ENCODE data around the gene MEIKIN.

DNA sequence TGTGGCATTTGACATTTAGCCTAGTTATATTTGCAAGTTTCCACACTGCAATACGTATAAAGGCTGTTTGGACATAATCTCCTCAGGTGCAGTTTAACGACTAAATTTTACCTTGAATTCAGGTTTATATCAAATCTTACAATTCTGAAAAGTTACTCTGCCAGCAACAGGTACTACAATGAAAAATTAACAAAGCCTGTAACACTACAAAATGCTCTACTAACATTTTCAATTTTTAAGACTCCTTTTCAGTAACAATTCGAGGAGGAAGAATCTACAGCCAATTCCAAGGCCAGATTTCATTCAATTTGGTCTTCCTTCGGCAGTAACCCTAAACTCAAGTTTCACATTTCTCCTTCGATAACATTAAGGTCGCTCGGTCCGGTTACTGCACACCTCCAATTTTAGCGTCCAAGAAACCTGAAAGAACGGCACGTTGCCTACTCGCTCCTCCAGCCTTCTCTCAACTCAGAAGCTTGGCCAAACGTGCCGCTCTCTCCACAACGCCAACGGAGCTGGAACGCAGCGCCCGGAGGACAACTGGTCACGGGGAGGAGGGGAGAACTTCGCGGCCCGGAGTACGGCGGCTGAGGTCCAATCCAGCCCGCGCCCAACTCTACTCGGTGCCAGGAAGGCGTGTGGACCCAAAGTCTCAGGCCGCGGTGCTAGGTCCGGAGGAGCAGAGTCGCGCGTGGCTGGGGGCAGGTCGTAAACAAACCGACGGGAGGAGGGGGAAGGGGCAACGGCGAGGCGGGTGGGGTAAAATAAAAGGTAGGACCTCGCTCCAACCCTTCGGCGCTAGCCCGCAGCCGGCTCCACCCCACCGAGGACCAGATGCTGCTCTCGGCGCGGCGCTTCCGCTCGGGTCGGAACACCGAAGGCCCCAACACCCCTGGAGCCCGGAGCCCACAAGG lies 149.3 kb downstream of the MEIKIN start:
- TF ChIP-seq ZNF431 (CRISPR knock-in tag; IDR thresholded peaks at IDR 0.05; ENCODE audit: borderline replicate concordance, low read depth) (no peak), YY1 (IDR thresholded peaks at IDR 0.05; ENCODE audit: insufficient read depth, insufficient replicate concordance, low read depth, low read length) (no peak)
